Measurements from ENCODE around the gene TCN2. TPM values are rescaled to one million over a fixed set of nuclear protein-coding genes. Genes with fewer than 3 reads are reported as not detected.

TCN2 gene
- total RNA-seq, 1 donor from 2014 or later, result 2.7 TPM

DNA sequence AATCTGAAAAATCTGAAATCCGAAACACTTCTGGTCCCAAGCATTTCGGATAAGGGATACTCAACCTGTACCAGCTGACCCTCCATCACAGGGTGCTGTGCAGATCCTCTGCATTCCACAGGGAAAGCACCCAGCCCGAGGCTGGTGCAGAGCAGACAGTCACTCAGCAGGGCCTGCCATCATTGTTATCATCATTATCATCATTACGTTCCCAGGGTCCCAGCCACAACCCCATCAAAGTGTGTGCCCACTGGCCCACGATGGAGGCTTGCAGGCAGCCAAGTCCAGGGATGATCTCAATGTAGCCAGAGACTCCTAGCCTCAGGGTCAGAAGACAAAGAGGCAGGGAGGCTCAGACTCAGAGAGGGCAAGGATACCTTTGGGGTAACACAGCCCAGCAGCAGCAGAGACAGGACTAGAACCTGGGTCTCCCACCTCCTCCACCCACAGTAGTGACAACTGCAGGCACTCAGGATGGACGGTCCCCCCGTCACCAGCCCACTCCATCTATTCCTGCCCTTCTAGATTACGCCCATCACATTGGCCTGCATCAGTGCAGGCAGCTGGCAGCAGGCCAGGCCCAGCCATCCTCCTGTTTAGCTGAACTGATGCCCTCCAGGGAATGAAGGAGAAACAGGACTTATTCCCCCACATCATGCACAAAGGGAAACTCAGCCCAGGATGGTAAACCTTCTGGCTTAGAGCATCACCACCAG is 42.8 kb upstream of the TCN2 start:
- H3K36me3 ChIP-seq (ENCODE audit: insufficient read depth, low read length), result no peaks in the 10 kb centered on the region
- H3K4me2 ChIP-seq (ENCODE audit: low read length), result no peak overlapping the region
- DNase-seq (ENCODE audit: low read depth) (no peak), FAIRE-seq (no peak)
- Mint-ChIP-seq H3K4me3 (ENCODE audit: unreplicated experiment) (no peak overlapping the region), H3K9me3 (ENCODE audit: unreplicated experiment) (no peaks in the 10 kb centered on the region), H3K27ac (ENCODE audit: unreplicated experiment) (no peak overlapping the region), H3K4me1 (ENCODE audit: low read depth, unreplicated experiment) (no peaks in the 10 kb centered on the region), H3K36me3 (ENCODE audit: low read depth, unreplicated experiment) (no peaks in the 10 kb centered on the region), H3K27me3 (ENCODE audit: low read depth, unreplicated experiment) (peaks cover 31% of the 10 kb centered on the region)
- TF ChIP-seq, protein P1, sequence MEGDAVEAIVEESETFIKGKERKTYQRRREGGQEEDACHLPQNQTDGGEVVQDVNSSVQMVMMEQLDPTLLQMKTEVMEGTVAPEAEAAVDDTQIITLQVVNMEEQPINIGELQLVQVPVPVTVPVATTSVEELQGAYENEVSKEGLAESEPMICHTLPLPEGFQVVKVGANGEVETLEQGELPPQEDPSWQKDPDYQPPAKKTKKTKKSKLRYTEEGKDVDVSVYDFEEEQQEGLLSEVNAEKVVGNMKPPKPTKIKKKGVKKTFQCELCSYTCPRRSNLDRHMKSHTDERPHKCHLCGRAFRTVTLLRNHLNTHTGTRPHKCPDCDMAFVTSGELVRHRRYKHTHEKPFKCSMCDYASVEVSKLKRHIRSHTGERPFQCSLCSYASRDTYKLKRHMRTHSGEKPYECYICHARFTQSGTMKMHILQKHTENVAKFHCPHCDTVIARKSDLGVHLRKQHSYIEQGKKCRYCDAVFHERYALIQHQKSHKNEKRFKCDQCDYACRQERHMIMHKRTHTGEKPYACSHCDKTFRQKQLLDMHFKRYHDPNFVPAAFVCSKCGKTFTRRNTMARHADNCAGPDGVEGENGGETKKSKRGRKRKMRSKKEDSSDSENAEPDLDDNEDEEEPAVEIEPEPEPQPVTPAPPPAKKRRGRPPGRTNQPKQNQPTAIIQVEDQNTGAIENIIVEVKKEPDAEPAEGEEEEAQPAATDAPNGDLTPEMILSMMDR (IDR thresholded peaks at IDR 0.05; ENCODE audit: insufficient read depth, low read depth, low read length), result no peak
- no peak for TF ChIP-seq EZH2 (IDR thresholded peaks at IDR 0.05; ENCODE audit: insufficient read depth, low read length)
- H3K9me3 ChIP-seq (ENCODE audit: insufficient read depth, low read depth, low read length), result no peaks in the 10 kb centered on the region
- no peak overlapping the region for H2AFZ ChIP-seq (ENCODE audit: low read depth, low read length)
- no peaks in the 10 kb centered on the region for H3K79me2 ChIP-seq (ENCODE audit: insufficient read depth, low read length)
- H3K27me3 ChIP-seq (ENCODE audit: insufficient read depth, low read length), result peaks cover 7% of the 10 kb centered on the region
- no peaks in the 10 kb centered on the region for H4K20me1 ChIP-seq (ENCODE audit: insufficient read depth, low read length)
- H3K27ac ChIP-seq (ENCODE audit: low read depth, low read length), result no peak overlapping the region
- no peak overlapping the region for H3K9ac ChIP-seq (ENCODE audit: low read length)
- H3K4me1 ChIP-seq (ENCODE audit: insufficient read depth, low read length), result peaks cover 6% of the 10 kb centered on the region
- H3K4me3 ChIP-seq (ENCODE audit: insufficient read depth, low read depth, low read length), result no peak overlapping the region

DNA sequence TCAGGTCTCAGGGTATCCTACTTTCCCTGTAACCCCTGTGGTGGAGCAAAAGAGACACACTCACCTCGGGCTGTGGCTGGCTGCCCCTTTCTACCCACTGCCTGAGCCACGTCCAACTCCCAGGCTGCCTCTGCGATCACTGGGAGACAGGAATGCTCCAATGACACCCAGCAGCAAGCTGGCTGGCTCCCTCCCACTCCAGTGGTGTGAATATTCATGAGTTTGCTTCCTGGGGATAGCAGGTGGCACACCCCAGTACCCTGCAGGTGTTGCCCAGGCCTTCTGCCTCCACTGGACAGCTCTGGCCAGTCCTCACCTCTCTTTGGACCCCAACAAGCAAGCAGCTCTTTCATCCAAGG is 42.2 kb upstream of the TCN2 start:
- Mint-ChIP-seq H3K9me3 (ENCODE audit: unreplicated experiment) (no peaks in the 10 kb centered on the region), H3K4me1 (ENCODE audit: low read depth, unreplicated experiment) (no peaks in the 10 kb centered on the region), H3K36me3 (ENCODE audit: low read depth, unreplicated experiment) (no peaks in the 10 kb centered on the region), H3K27me3 (ENCODE audit: low read depth, unreplicated experiment) (peaks cover 33% of the 10 kb centered on the region), H3K4me3 (ENCODE audit: unreplicated experiment) (no peak overlapping the region), H3K27ac (ENCODE audit: unreplicated experiment) (no peak overlapping the region)
- no peaks in the 10 kb centered on the region for H4K20me1 ChIP-seq (ENCODE audit: insufficient read depth, low read length)
- H3K9me3 ChIP-seq (ENCODE audit: insufficient read depth, low read depth, low read length), result no peaks in the 10 kb centered on the region
- H3K79me2 ChIP-seq (ENCODE audit: insufficient read depth, low read length), result no peaks in the 10 kb centered on the region
- no peak overlapping the region for H3K27ac ChIP-seq (ENCODE audit: low read depth, low read length)
- no peak overlapping the region for H2AFZ ChIP-seq (ENCODE audit: low read depth, low read length)
- TF ChIP-seq, protein P1 (IDR thresholded peaks at IDR 0.05; ENCODE audit: insufficient read depth, low read depth, low read length), result no peak
- no peak for TF ChIP-seq EZH2 (IDR thresholded peaks at IDR 0.05; ENCODE audit: insufficient read depth, low read length)
- H3K4me2 ChIP-seq (ENCODE audit: low read length), result no peak overlapping the region
- no peak for DNase-seq (ENCODE audit: low read depth)
- H3K27me3 ChIP-seq (ENCODE audit: insufficient read depth, low read length), result peaks cover 9% of the 10 kb centered on the region
- H3K4me3 ChIP-seq (ENCODE audit: insufficient read depth, low read depth, low read length), result no peak overlapping the region
- H3K36me3 ChIP-seq (ENCODE audit: insufficient read depth, low read length), result no peaks in the 10 kb centered on the region
- H3K9ac ChIP-seq (ENCODE audit: low read length), result no peak overlapping the region
- no peak for FAIRE-seq
- H3K4me1 ChIP-seq (ENCODE audit: insufficient read depth, low read length), result peaks cover 6% of the 10 kb centered on the region

DNA sequence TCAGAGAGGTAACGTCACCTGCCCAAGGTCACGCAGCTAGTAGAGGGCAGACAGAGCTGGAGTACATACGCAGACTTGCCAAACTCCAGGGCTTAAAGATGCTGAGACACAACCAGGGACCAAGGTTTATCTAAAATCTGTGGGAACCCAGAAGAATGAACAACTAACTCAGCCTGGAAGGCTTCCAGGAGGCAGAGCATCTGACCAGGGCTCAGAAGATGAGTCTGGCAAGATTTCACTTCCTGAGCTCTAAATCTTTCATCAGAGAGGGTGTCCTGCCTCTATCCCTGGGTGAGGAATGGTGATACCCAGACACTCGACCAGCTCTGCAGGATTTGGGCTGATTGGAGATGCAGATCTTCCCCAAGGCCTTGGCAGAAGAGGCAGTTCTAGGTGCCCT is 41.6 kb upstream of the TCN2 start:
- no peak overlapping the region for H3K27ac Mint-ChIP-seq (ENCODE audit: unreplicated experiment)
- H3K36me3 Mint-ChIP-seq (ENCODE audit: low read depth, unreplicated experiment), result no peaks in the 10 kb centered on the region
- no peak for TF ChIP-seq EZH2 (IDR thresholded peaks at IDR 0.05; ENCODE audit: insufficient read depth, low read length)
- TF ChIP-seq, protein P1 (IDR thresholded peaks at IDR 0.05; ENCODE audit: insufficient read depth, low read depth, low read length), result no peak
- Histone ChIP-seq H3K36me3 (ENCODE audit: insufficient read depth, low read length) (no peaks in the 10 kb centered on the region), H3K9me3 (ENCODE audit: insufficient read depth, low read depth, low read length) (no peaks in the 10 kb centered on the region), H2AFZ (ENCODE audit: low read depth, low read length) (no peak overlapping the region), H3K79me2 (ENCODE audit: insufficient read depth, low read length) (no peaks in the 10 kb centered on the region), H3K27me3 (ENCODE audit: insufficient read depth, low read length) (peaks cover 9% of the 10 kb centered on the region), H3K9ac (ENCODE audit: low read length) (no peak overlapping the region), H3K4me3 (ENCODE audit: insufficient read depth, low read depth, low read length) (no peak overlapping the region), H3K27ac (ENCODE audit: low read depth, low read length) (no peak overlapping the region), H3K4me2 (ENCODE audit: low read length) (no peak overlapping the region), H4K20me1 (ENCODE audit: insufficient read depth, low read length) (no peaks in the 10 kb centered on the region), H3K4me1 (ENCODE audit: insufficient read depth, low read length) (peaks cover 6% of the 10 kb centered on the region)
- DNase-seq (ENCODE audit: low read depth), result no peak
- H3K27me3 Mint-ChIP-seq (ENCODE audit: low read depth, unreplicated experiment), result peaks cover 33% of the 10 kb centered on the region
- no peaks in the 10 kb centered on the region for H3K4me1 Mint-ChIP-seq (ENCODE audit: low read depth, unreplicated experiment)
- no peak for FAIRE-seq
- H3K4me3 Mint-ChIP-seq (ENCODE audit: unreplicated experiment), result no peak overlapping the region
- no peaks in the 10 kb centered on the region for H3K9me3 Mint-ChIP-seq (ENCODE audit: unreplicated experiment)
